A673 (cell line): ENCODE data around the gene TBC1D10B. TPM values are rescaled to one million over a fixed set of nuclear protein-coding genes. Genes with fewer than 3 reads are reported as not detected.
A peak's percentile ranks its signal among the peaks of the same experiment; 100 is the strongest.

Source experiments
- BruUV-seq: library from RNA; stranded (reverse); fragments of 400-500 nt; replicated peaks from 2 replicates; lab custom pipeline; 2021; lab: Mats Ljungman, UMichigan
- CTCF ChIA-PET: fragments of 300-600 bp; sonication (Branson Sonifier 250); formaldehyde crosslinking; loops from one replicate; lab custom pipeline; 2022; ENCODE audit warnings: antibody characterized with exemption; lab: Charles Lee
- POLR2A ChIA-PET: fragments of 300-600 bp; sonication (Branson Sonifier 250); formaldehyde crosslinking; loops from one replicate; lab custom pipeline; 2022; ENCODE audit warnings: antibody characterized with exemption; ENCODE audit not compliant: low non-redundant PET; lab: Charles Lee
- DNase-seq: peaks from one replicate; pipeline ENCODE4 v3.0.0-alpha.2; 2015; ENCODE audit warnings: low spot score
- H3K27ac ChIP-seq: fragments of 200-600 bp; sonication (generic); 2 replicates; pipeline ENCODE4 v1.5.1; 2016; ENCODE audit warnings: mixed run types, low read depth, mild to moderate bottlenecking, mixed read lengths, antibody characterized with exemption, low read length; ENCODE audit not compliant: poor library complexity, severe bottlenecking
- H3K27me3 ChIP-seq: fragments of 200-600 bp; sonication (generic); replicated peaks from 2 replicates; pipeline ENCODE4 v1.6.1; 2017; ENCODE audit warnings: mixed run types, low read depth, mild to moderate bottlenecking, mixed read lengths, antibody characterized with exemption, low read length; ENCODE audit not compliant: insufficient read depth, poor library complexity
- H3K36me3 ChIP-seq: fragments of 200-600 bp; sonication (generic); 2 replicates; pipeline ENCODE4 v1.6.1; 2016; ENCODE audit warnings: mixed run types, mild to moderate bottlenecking, mixed read lengths, antibody characterized with exemption, low read length; ENCODE audit not compliant: insufficient read depth, poor library complexity, severe bottlenecking
- H3K4me1 ChIP-seq: fragments of 200-600 bp; sonication (generic); 2 replicates; pipeline ENCODE4 v1.6.1; 2017; ENCODE audit warnings: mixed run types, mild to moderate bottlenecking, mixed read lengths, antibody characterized with exemption, low read length; ENCODE audit not compliant: insufficient read depth, poor library complexity, severe bottlenecking
- H3K4me3 ChIP-seq: fragments of 200-600 bp; sonication (generic); 2 replicates; pipeline ENCODE4 v1.5.1; 2016; ENCODE audit warnings: low read depth, mixed run types, mild to moderate bottlenecking, mixed read lengths, low read length; ENCODE audit not compliant: poor library complexity, severe bottlenecking
- H3K9me3 ChIP-seq: fragments of 200-600 bp; sonication (generic); 2 replicates; pipeline ENCODE4 v1.6.1; 2016; ENCODE audit warnings: mixed run types, low read depth, mild to moderate bottlenecking, mixed read lengths, antibody characterized with exemption, low read length; ENCODE audit not compliant: poor library complexity, severe bottlenecking
- CTCF ChIP-seq: fragments of 300-800, 200-600 bp; sonication (generic); conservative IDR thresholded peaks from 2 replicates; pipeline ENCODE4 v1.5.1; 2017; ENCODE audit warnings: low read depth, mild to moderate bottlenecking, antibody characterized with exemption, low read length, moderate library complexity, mixed read lengths
- EZH2 ChIP-seq: fragments of 200-600 bp; sonication (generic); IDR thresholded peaks from 2 replicates; pipeline ENCODE4 v1.6.1; 2017; ENCODE audit warnings: borderline replicate concordance, low read depth, mild to moderate bottlenecking, mixed read lengths, antibody characterized with exemption, low read length; ENCODE audit not compliant: poor library complexity, severe bottlenecking
- intact Hi-C: fragments of 100-400 bp; cut with micrococcal nuclease; formaldehyde crosslinking; loops from one replicate; pipeline ENCODE4 v1.10.0; 2022; ENCODE audit not compliant: unreplicated experiment
- total RNA-seq: library from RNA; stranded (reverse); gene quantifications from 2 replicates; pipeline ENCODE4 v1.2.3, GENCODE V29; 2021

TBC1D10B gene
- total RNA-seq, 1 experiment from 2014 or later: 66.0 TPM

GRCh38 chr16:30372725-30373124, 2.4 kb upstream of the TBC1D10B start:
- CTCF ChIA-PET: no interaction called here
- H3K4me3 ChIP-seq: no peak overlapping the region
- no peaks in the 10 kb centered on the region for H3K27me3 ChIP-seq
- H3K36me3 ChIP-seq: no peaks in the 10 kb centered on the region
- TF ChIP-seq CTCF (no peak), EZH2 (no peak)
- BruUV-seq: no TSS peak
- no peaks in the 10 kb centered on the region for H3K9me3 ChIP-seq
- no peak overlapping the region for H3K27ac ChIP-seq
- peaks cover 14% of the 10 kb centered on the region for H3K4me1 ChIP-seq
- intact Hi-C loops: loop anchor here (5.0 kb wide), 1 partner anchor 35 kb away; the partner anchor contains the start of gene ZNF771
- DNase-seq: no peak
- POLR2A ChIA-PET: no interaction called here

GRCh38 chr16:30372038-30372712, 1.9 kb upstream of the TBC1D10B start:
- Histone ChIP-seq H3K27ac (peak overlapping the region; percentile 84), H3K4me3 (no peak overlapping the region), H3K4me1 (peaks cover 10% of the 10 kb centered on the region), H3K27me3 (no peaks in the 10 kb centered on the region), H3K9me3 (no peaks in the 10 kb centered on the region), H3K36me3 (no peaks in the 10 kb centered on the region)
- no peak for DNase-seq
- intact Hi-C loops: loop anchor here (5.0 kb wide), 1 partner anchor 35 kb away; the partner anchor contains the start of gene ZNF771
- no TSS peak for BruUV-seq
- no peak for TF ChIP-seq CTCF
- no peak for TF ChIP-seq EZH2
- CTCF ChIA-PET: no interaction called here
- POLR2A ChIA-PET: no interaction called here

GRCh38 chr16:30371248-30371816, 1.0 kb upstream of the TBC1D10B start:
- TF ChIP-seq EZH2: no peak
- TF ChIP-seq CTCF: no peak
- ChIA-PET CTCF (interaction anchor here (1.2 kb wide), 2 partner anchors 38 to 58 kb away, joined by 5 read pairs; partner anchors contain the start of gene DCTPP1), POLR2A (interaction anchor here (0.9 kb wide), 1 partner anchor 35 kb away, joined by 4 read pairs; no protein-coding TSS in a partner anchor)
- peaks cover 8% of the 10 kb centered on the region for H3K4me1 ChIP-seq
- peak overlapping the region; percentile 84 for H3K27ac ChIP-seq
- no peaks in the 10 kb centered on the region for H3K27me3 ChIP-seq
- intact Hi-C loops: loop anchor here (5.0 kb wide), 1 partner anchor 36 kb away; the partner anchor contains the start of gene ZNF771
- peak overlapping the region; percentile 41 for H3K4me3 ChIP-seq
- no peak for DNase-seq
- BruUV-seq: no TSS peak
- H3K9me3 ChIP-seq: no peaks in the 10 kb centered on the region
- peaks cover 6% of the 10 kb centered on the region for H3K36me3 ChIP-seq
